ENCODE measurements around the gene RLN3.

Gene RLN3

GRCh38 chr19:13989487-13989886, 38.5 kb upstream of the RLN3 start:
- H3K9me2 ChIP-seq (replicated peaks; ENCODE audit: low read depth, low read length): no peaks in the 10 kb centered on the region
- H3K4me2 ChIP-seq (ENCODE audit: low read depth, low read length, poor library complexity, severe bottlenecking): no peak overlapping the region
- H3K27me3 ChIP-seq (ENCODE audit: insufficient read depth, low read length, poor library complexity, severe bottlenecking): no peaks in the 10 kb centered on the region
- H3K36me3 ChIP-seq (ENCODE audit: insufficient read depth, low read length): peaks cover 13% of the 10 kb centered on the region; the same call in 1 of the 2 replicates
- H3K9ac ChIP-seq (ENCODE audit: low read depth, low read length, poor library complexity, severe bottlenecking): peak overlapping the region; percentile 33
- H3K79me2 ChIP-seq (ENCODE audit: insufficient read depth, low read length): peaks cover 9% of the 10 kb centered on the region; the same call in 1 of the 2 replicates
- no peak overlapping the region for H2AFZ ChIP-seq (ENCODE audit: low read length)
- TF ChIP-seq CTCF (conservative IDR thresholded peaks at IDR 0.05; ENCODE audit: low read length) (no peak), EZH2phosphoT487 (IDR thresholded peaks at IDR 0.05; ENCODE audit: borderline replicate concordance) (no peak)
- no peaks in the 10 kb centered on the region for H4K20me1 ChIP-seq (ENCODE audit: insufficient read depth, low read length, poor library complexity, severe bottlenecking)
- H3K4me3 ChIP-seq (ENCODE audit: low read length, poor library complexity, severe bottlenecking): no peak overlapping the region
- peaks cover 54% of the 10 kb centered on the region for H3K4me1 ChIP-seq (ENCODE audit: insufficient read depth, low read length, poor library complexity, severe bottlenecking)
- H3K9me3 ChIP-seq (ENCODE audit: insufficient read depth, low read depth, low read length): no peaks in the 10 kb centered on the region
- peaks cover 7% of the 10 kb centered on the region for H3F3A ChIP-seq (ENCODE audit: low read depth)

GRCh38 chr19:13990085-13990484, 37.9 kb upstream of the RLN3 start:
- Histone ChIP-seq H3K27me3 (ENCODE audit: insufficient read depth, low read length, poor library complexity, severe bottlenecking) (no peaks in the 10 kb centered on the region), H2AFZ (ENCODE audit: low read length) (no peak overlapping the region), H3K4me1 (ENCODE audit: insufficient read depth, low read length, poor library complexity, severe bottlenecking) (peaks cover 48% of the 10 kb centered on the region), H3K36me3 (ENCODE audit: insufficient read depth, low read length) (peaks cover 13% of the 10 kb centered on the region; the same call in 1 of the 2 replicates), H3K4me3 (ENCODE audit: low read length, poor library complexity, severe bottlenecking) (no peak overlapping the region), H3F3A (ENCODE audit: low read depth) (peaks cover 7% of the 10 kb centered on the region), H3K4me2 (ENCODE audit: low read depth, low read length, poor library complexity, severe bottlenecking) (no peak overlapping the region), H3K9me2 (replicated peaks; ENCODE audit: low read depth, low read length) (no peaks in the 10 kb centered on the region), H3K9ac (ENCODE audit: low read depth, low read length, poor library complexity, severe bottlenecking) (peak overlapping the region; percentile 33), H3K79me2 (ENCODE audit: insufficient read depth, low read length) (peaks cover 9% of the 10 kb centered on the region; the same call in 1 of the 2 replicates), H4K20me1 (ENCODE audit: insufficient read depth, low read length, poor library complexity, severe bottlenecking) (no peaks in the 10 kb centered on the region), H3K9me3 (ENCODE audit: insufficient read depth, low read depth, low read length) (no peaks in the 10 kb centered on the region)
- no peak for TF ChIP-seq EZH2phosphoT487 (IDR thresholded peaks at IDR 0.05; ENCODE audit: borderline replicate concordance)
- TF ChIP-seq CTCF (conservative IDR thresholded peaks at IDR 0.05; ENCODE audit: low read length): no peak

GRCh38 chr19:13992025-13992424, 35.9 kb upstream of the RLN3 start:
- Histone ChIP-seq H3K4me2 (ENCODE audit: low read depth, low read length, poor library complexity, severe bottlenecking) (no peak overlapping the region), H3K9ac (ENCODE audit: low read depth, low read length, poor library complexity, severe bottlenecking) (no peak overlapping the region), H3F3A (ENCODE audit: low read depth) (peaks cover 2% of the 10 kb centered on the region; the same call in 1 of the 2 replicates), H3K4me1 (ENCODE audit: insufficient read depth, low read length, poor library complexity, severe bottlenecking) (peaks cover 32% of the 10 kb centered on the region), H3K27me3 (ENCODE audit: insufficient read depth, low read length, poor library complexity, severe bottlenecking) (no peaks in the 10 kb centered on the region), H2AFZ (ENCODE audit: low read length) (no peak overlapping the region), H3K4me3 (ENCODE audit: low read length, poor library complexity, severe bottlenecking) (no peak overlapping the region), H3K9me2 (replicated peaks; ENCODE audit: low read depth, low read length) (no peaks in the 10 kb centered on the region), H3K79me2 (ENCODE audit: insufficient read depth, low read length) (peaks cover 11% of the 10 kb centered on the region; the same call in 1 of the 2 replicates), H3K36me3 (ENCODE audit: insufficient read depth, low read length) (peaks cover 13% of the 10 kb centered on the region; the same call in 1 of the 2 replicates), H4K20me1 (ENCODE audit: insufficient read depth, low read length, poor library complexity, severe bottlenecking) (no peaks in the 10 kb centered on the region), H3K9me3 (ENCODE audit: insufficient read depth, low read depth, low read length) (no peaks in the 10 kb centered on the region)
- TF ChIP-seq EZH2phosphoT487 (IDR thresholded peaks at IDR 0.05; ENCODE audit: borderline replicate concordance) (no peak), CTCF (conservative IDR thresholded peaks at IDR 0.05; ENCODE audit: low read length) (no peak)

Data from Loucy (cell line).